GM23248 (cell line): ENCODE results near the gene DGKK.

ENCODE experiments used
- EZH2 ChIP-seq: fragments of 200-600 bp; sonication (generic); IDR thresholded peaks from 2 replicates; pipeline ENCODE4 v1.6.1; 2018; ENCODE audit warnings: antibody characterized with exemption, mild to moderate bottlenecking; ENCODE audit not compliant: insufficient read depth, poor library complexity, severe bottlenecking
- EZH2phosphoT487 ChIP-seq: fragments of 200-600 bp; sonication (generic); IDR thresholded peaks from 2 replicates; pipeline ENCODE4 v1.6.1; 2018; ENCODE audit warnings: antibody characterized with exemption, moderate library complexity, mild to moderate bottlenecking, low read depth; ENCODE audit not compliant: insufficient read depth

GRCh38 chrX:50452782-50453181, 17.8 kb downstream of the DGKK start:
- no peak for TF ChIP-seq EZH2phosphoT487
- TF ChIP-seq EZH2 = no peak
